CD4-positive, alpha-beta memory T cell (primary cell): Measurements from ENCODE around the gene KIF13A. TPM values are rescaled to one million over a fixed set of nuclear protein-coding genes. Genes with fewer than 3 reads are reported as not detected.
"Not testable (repeated sequence)": the region's sequence is repeated elsewhere in the genome, so short reads cannot be mapped to it uniquely, and the experiment has no call there.

ENCODE experiments used
- CTCF ChIA-PET: fragments of 350-600 bp; sonication (Branson Sonifier 250); formaldehyde crosslinking; loops from one replicate; lab custom pipeline; 2021; ENCODE audit warnings: inconsistent platforms; ENCODE audit not compliant: partially characterized antibody; lab: Charles Lee
- POLR2A ChIA-PET: fragments of 350-600 bp; sonication (Branson Sonifier 250); formaldehyde crosslinking; loops from one replicate; lab custom pipeline; 2021; ENCODE audit not compliant: partially characterized antibody; lab: Charles Lee
- DNase-seq, 5 donors: peaks; one replicate each; pipeline versions ENCODE4 v3.0.0 to v3.0.0-alpha.2; 2020 to 2022; ENCODE audit warnings: mixed read lengths in 1 of 5
- H3K27ac ChIP-seq: one replicate; pipeline ENCODE4 v1.7.0; 2013; ENCODE audit warnings: low read depth, low read length
- H3K27me3 ChIP-seq: 2 replicates; pipeline ENCODE4 v1.7.0; 2013; ENCODE audit warnings: mild to moderate bottlenecking, low read length, moderate library complexity; ENCODE audit not compliant: insufficient read depth
- H3K36me3 ChIP-seq: 2 replicates; pipeline ENCODE4 v1.7.0; 2013; ENCODE audit warnings: mild to moderate bottlenecking, low read length, moderate library complexity; ENCODE audit not compliant: insufficient read depth
- H3K4me1 ChIP-seq: 2 replicates; pipeline ENCODE4 v1.7.0; 2013; ENCODE audit warnings: mild to moderate bottlenecking, low read length, moderate library complexity; ENCODE audit not compliant: insufficient read depth
- H3K4me3 ChIP-seq, 2 donors: one replicate each; pipeline ENCODE4 v1.7.0; 2013; ENCODE audit warnings: low read length in 2 of 2, mild to moderate bottlenecking in 1 of 2
- H3K9me3 ChIP-seq, 2 donors: one replicate each; pipeline ENCODE4 v1.7.0; 2013; ENCODE audit warnings: low read length in 2 of 2, control low read depth in 1 of 2; ENCODE audit not compliant: control insufficient read depth in 1 of 2
- H3K27ac Mint-ChIP-seq, 7 donors: one replicate each; pipeline ENCODE4 v1.8.0; 2020 to 2021; ENCODE audit warnings: mixed read lengths in 7 of 7, mild to moderate bottlenecking in 6 of 7, inconsistent platforms in 3 of 7, moderate library complexity in 3 of 7
- H3K27me3 Mint-ChIP-seq, 2 donors: one replicate each; pipeline ENCODE4 v1.8.0; 2020 to 2021; ENCODE audit warnings: mixed read lengths in 2 of 2
- H3K36me3 Mint-ChIP-seq, 2 donors: one replicate each; pipeline ENCODE4 v1.8.0; 2020 to 2021; ENCODE audit warnings: mixed read lengths in 2 of 2, inconsistent platforms in 1 of 2, mild to moderate bottlenecking in 1 of 2
- H3K4me1 Mint-ChIP-seq, 4 donors: one replicate each; pipeline ENCODE4 v1.8.0; 2020 to 2021; ENCODE audit warnings: mixed read lengths in 4 of 4, mild to moderate bottlenecking in 1 of 4
- H3K4me3 Mint-ChIP-seq, 8 donors: one replicate each; pipeline ENCODE4 v1.8.0; 2020 to 2021; ENCODE audit warnings: mixed read lengths in 8 of 8, mild to moderate bottlenecking in 7 of 8, moderate library complexity in 6 of 8, inconsistent platforms in 3 of 8
- H3K9me3 Mint-ChIP-seq, 8 donors: one replicate each; pipeline ENCODE4 v1.8.0; 2020 to 2021; ENCODE audit warnings: mixed read lengths in 8 of 8, mild to moderate bottlenecking in 5 of 8, inconsistent platforms in 3 of 8, moderate library complexity in 1 of 8
- intact Hi-C: fragments of 100-400 bp; cut with micrococcal nuclease; formaldehyde crosslinking; loops from one replicate; pipeline ENCODE4 v1.15.1; 2023
- polyA plus RNA-seq, 2 donors: library from polyadenylated mRNA; unstranded; fragments of 300-500 nt; fragmentation: Illumina TruSeq; gene quantifications; one replicate each; pipeline ENCODE4 v1.2.3, GENCODE V29; 2021
- total RNA-seq, 2 experiments: library from RNA; stranded (reverse); gene quantifications; one replicate each; pipeline ENCODE4 v1.2.3, GENCODE V29; 2021

Gene KIF13A
- total and polyA plus RNA-seq, 4 experiments from 2014 or later = 0.61 to 1.7 (median 1.5) TPM; not detected in 1

DNA sequence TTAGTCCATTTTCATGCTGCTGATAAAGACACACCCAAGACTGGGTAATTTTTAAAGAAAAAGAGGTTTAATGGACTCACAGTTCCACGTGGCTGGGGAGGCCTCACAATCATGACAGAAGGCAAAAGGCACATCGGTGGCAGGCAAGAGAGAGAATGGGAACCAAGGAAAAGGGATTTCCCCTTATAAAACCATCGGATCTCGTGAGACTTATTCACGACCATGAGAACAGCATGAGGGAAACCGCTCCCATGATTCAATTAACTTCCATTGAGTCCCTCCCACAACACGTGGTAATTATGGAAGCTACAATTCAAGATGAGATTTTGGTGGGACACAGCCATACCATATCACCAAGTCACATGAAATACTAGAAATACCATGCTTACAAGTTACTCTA lies 142.5 kb downstream of the KIF13A start:
- H3K27ac ChIP-seq, intact Hi-C loops, CTCF ChIA-PET: not testable (repeated sequence)

DNA sequence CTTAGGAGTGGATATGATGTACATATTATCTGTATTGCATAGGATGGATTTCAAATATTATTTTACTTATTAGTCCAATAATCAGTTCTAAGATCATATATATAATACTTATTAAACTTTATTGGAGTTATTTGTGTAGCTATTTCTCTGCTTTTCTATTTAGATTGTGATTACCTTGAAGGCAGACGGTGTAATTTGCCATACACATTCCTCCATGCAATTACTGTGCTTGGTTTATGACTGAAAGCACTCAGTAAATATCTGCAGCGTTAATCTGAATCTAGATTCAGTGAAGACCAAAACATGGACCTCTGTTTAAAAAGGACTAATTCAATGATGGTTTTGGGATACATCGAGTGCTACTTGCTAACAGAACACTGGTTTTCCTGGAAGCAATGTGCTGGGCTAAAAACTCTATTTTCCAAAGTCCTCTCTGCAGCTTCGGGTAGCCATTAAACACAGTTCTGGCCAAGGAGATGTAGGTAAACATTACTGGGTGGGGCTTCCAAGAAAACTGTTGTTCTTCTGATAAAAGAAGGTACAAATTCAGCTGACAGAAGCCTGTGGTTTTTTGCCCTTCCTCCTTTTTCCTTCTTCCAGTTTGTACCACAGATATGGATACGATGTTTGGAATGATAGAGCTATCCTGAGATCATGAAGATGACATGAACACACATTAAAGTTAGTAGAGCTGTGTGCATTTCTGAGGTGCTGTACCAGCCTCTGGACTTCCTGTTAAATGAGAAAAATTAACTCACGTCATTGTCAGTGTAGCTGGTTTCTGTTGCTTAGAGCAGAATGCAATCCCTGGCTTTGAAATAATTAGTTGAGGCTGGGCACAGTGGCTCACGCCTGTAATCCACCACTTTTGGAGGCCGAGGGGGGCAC lies 144.3 kb downstream of the KIF13A start:
- H3K4me1 Mint-ChIP-seq = peaks cover 0 to 3% (median 0%) of the 10 kb centered on the region in 4 donors
- Histone ChIP-seq H3K9me3 (no peaks in the 10 kb centered on the region), H3K27ac (no peak overlapping the region), H3K27me3 (no peaks in the 10 kb centered on the region), H3K36me3 (no peaks in the 10 kb centered on the region), H3K4me3 (no peak overlapping the region), H3K4me1 (no peaks in the 10 kb centered on the region)
- POLR2A ChIA-PET = no interaction called here
- intact Hi-C loops = no loop called here
- H3K27me3 Mint-ChIP-seq = peaks cover 4 to 7% of the 10 kb centered on the region in 2 donors
- H3K27ac Mint-ChIP-seq = no peak overlapping the region
- H3K9me3 Mint-ChIP-seq = no peaks in the 10 kb centered on the region
- DNase-seq = no peak
- H3K4me3 Mint-ChIP-seq = no peak overlapping the region
- no peaks in the 10 kb centered on the region for H3K36me3 Mint-ChIP-seq
- CTCF ChIA-PET = no interaction called here

More for the DNA sequence above, 142.5 kb downstream of the KIF13A start:
- H3K27me3 Mint-ChIP-seq, POLR2A ChIA-PET, H3K27me3 ChIP-seq, H3K9me3 ChIP-seq, H3K27ac Mint-ChIP-seq, H3K36me3 ChIP-seq, H3K4me1 ChIP-seq, H3K4me1 Mint-ChIP-seq, DNase-seq, H3K36me3 Mint-ChIP-seq, H3K4me3 Mint-ChIP-seq, H3K9me3 Mint-ChIP-seq, H3K4me3 ChIP-seq: not testable (repeated sequence)

- ChIA-PET CTCF (interaction anchor here (0.6 kb wide), 1 partner anchor 143 kb away, joined by 3 read pairs; no protein-coding TSS in a partner anchor), POLR2A (no interaction called here)
- Mint-ChIP-seq H3K4me1 (peaks cover 0 to 3% (median 0%) of the 10 kb centered on the region in 4 donors), H3K4me3 (no peak overlapping the region), H3K9me3 (no peaks in the 10 kb centered on the region), H3K27ac (no peak overlapping the region), H3K36me3 (no peaks in the 10 kb centered on the region), H3K27me3 (peaks cover 4 to 7% of the 10 kb centered on the region in 2 donors)
- no peaks in the 10 kb centered on the region for H3K9me3 ChIP-seq
- no peak overlapping the region for H3K27ac ChIP-seq
- intact Hi-C loops = no loop called here
- no peaks in the 10 kb centered on the region for H3K27me3 ChIP-seq
- no peaks in the 10 kb centered on the region for H3K36me3 ChIP-seq
- no peaks in the 10 kb centered on the region for H3K4me1 ChIP-seq
- DNase-seq = no peak
- no peak overlapping the region for H3K4me3 ChIP-seq
Observed at GRCh38 chr6:17842014-17842776, 145.2 kb downstream of the KIF13A start.

DNA sequence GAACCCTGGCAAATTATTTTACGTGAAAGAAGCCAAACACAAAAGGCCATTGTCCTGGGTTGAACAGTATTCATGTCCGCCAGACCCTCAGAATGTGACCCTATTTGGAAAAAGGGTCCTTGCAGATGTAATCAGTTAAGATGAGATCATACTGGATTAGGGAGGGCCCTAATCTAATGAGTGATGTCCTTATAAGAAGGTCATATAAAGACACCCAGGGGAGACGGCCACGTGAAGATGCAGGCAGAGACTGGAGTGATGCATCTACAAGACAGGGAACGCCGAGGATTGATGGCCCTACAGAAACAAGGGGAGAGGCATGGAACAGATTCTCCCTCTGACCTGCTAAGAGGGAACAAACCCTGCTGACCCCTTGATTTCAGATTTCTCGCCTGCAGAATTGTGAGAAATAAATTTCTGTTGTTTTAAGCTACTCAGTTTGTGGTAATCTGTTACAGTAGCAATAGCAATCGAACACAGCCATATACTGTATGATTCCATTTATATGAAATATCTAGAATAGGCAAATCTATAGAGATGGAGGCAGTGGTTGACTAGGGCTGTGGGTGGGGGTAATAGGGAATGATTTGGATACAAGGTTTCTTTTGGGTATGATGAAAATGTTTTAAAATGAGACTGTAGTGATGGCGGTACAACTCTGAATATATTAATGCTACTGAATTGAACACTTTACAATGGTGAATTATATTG lies 147.8 kb downstream of the KIF13A start:
- Mint-ChIP-seq H3K4me1 (peaks cover 0 to 3% (median 0%) of the 10 kb centered on the region in 4 donors), H3K27ac (peak overlapping the region in 1 of 7 donors; percentile 11), H3K4me3 (no peak overlapping the region), H3K36me3 (no peaks in the 10 kb centered on the region), H3K27me3 (peaks cover 8 to 9% of the 10 kb centered on the region in 2 donors), H3K9me3 (no peaks in the 10 kb centered on the region)
- ChIA-PET CTCF (no interaction called here), POLR2A (no interaction called here)
- Histone ChIP-seq H3K36me3 (no peaks in the 10 kb centered on the region), H3K27me3 (no peaks in the 10 kb centered on the region), H3K9me3 (no peaks in the 10 kb centered on the region), H3K4me3 (no peak overlapping the region), H3K4me1 (no peaks in the 10 kb centered on the region), H3K27ac (no peak overlapping the region)
- intact Hi-C loops = no loop called here
- no peak for DNase-seq

GRCh38 chr6:17836293-17836692 lies 151.1 kb downstream of the KIF13A start:
- H3K4me1 Mint-ChIP-seq = no peaks in the 10 kb centered on the region
- H3K36me3 ChIP-seq = no peaks in the 10 kb centered on the region
- H3K36me3 Mint-ChIP-seq = no peaks in the 10 kb centered on the region

GRCh38 chr6:17835784-17836183 lies 151.7 kb downstream of the KIF13A start:
- Histone ChIP-seq H3K4me3 (no peak overlapping the region), H3K27ac (no peak overlapping the region), H3K9me3 (no peaks in the 10 kb centered on the region), H3K4me1 (no peaks in the 10 kb centered on the region), H3K36me3 (no peaks in the 10 kb centered on the region), H3K27me3 (no peaks in the 10 kb centered on the region)
- Mint-ChIP-seq H3K4me3 (no peak overlapping the region), H3K4me1 (no peaks in the 10 kb centered on the region), H3K9me3 (no peaks in the 10 kb centered on the region), H3K27me3 (peaks cover 9 to 14% of the 10 kb centered on the region in 2 donors), H3K27ac (no peak overlapping the region), H3K36me3 (no peaks in the 10 kb centered on the region)
- ChIA-PET POLR2A (no interaction called here), CTCF (no interaction called here)
- DNase-seq = no peak
- intact Hi-C loops = no loop called here

More at GRCh38 chr6:17836293-17836692, 151.1 kb downstream of the KIF13A start:
- Histone ChIP-seq H3K9me3 (no peaks in the 10 kb centered on the region), H3K27ac (no peak overlapping the region), H3K4me1 (no peaks in the 10 kb centered on the region), H3K4me3 (no peak overlapping the region), H3K27me3 (no peaks in the 10 kb centered on the region)
- Mint-ChIP-seq H3K27me3 (peaks cover 9 to 13% of the 10 kb centered on the region in 2 donors), H3K27ac (no peak overlapping the region), H3K4me3 (no peak overlapping the region), H3K9me3 (no peaks in the 10 kb centered on the region)
- DNase-seq = no peak
- intact Hi-C loops = no loop called here
- CTCF ChIA-PET = no interaction called here
- POLR2A ChIA-PET = no interaction called here

GRCh38 chr6:17831135-17831534 lies 156.3 kb downstream of the KIF13A start:
- Mint-ChIP-seq H3K36me3 (no peaks in the 10 kb centered on the region), H3K27me3 (peaks cover 8 to 13% of the 10 kb centered on the region in 2 donors), H3K27ac (no peak overlapping the region), H3K4me3 (no peak overlapping the region), H3K4me1 (no peaks in the 10 kb centered on the region), H3K9me3 (no peaks in the 10 kb centered on the region)
- H3K36me3 ChIP-seq = no peaks in the 10 kb centered on the region
- POLR2A ChIA-PET = no interaction called here
- H3K4me3 ChIP-seq = no peak overlapping the region
- DNase-seq = no peak
- H3K4me1 ChIP-seq = no peaks in the 10 kb centered on the region
- intact Hi-C loops = no loop called here
- H3K27me3 ChIP-seq = no peaks in the 10 kb centered on the region
- no peaks in the 10 kb centered on the region for H3K9me3 ChIP-seq
- CTCF ChIA-PET = no interaction called here
- no peak overlapping the region for H3K27ac ChIP-seq
